ENCODE results near the gene CKAP2L.

CKAP2L gene

DNA sequence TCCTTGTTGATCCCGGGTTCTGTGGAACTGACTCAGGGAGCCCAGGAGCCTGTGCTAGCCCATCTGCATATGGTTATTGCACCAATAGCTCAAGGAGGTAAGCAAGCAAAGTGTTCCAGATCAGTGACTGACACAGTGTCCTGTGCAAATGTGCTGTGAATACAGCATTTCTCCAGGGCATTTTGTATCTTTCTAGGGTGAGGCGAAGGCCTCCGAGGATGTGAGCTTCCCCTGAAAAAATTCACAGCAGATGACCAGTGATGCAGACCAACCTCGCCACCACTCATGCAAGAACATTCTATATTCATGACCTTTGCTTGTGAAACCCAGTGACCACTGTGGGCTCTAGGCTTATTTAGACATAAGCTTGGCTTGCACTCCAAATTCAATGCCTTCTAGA, 58.8 kb downstream of the CKAP2L start:
- DNase-seq = no peak

DNA sequence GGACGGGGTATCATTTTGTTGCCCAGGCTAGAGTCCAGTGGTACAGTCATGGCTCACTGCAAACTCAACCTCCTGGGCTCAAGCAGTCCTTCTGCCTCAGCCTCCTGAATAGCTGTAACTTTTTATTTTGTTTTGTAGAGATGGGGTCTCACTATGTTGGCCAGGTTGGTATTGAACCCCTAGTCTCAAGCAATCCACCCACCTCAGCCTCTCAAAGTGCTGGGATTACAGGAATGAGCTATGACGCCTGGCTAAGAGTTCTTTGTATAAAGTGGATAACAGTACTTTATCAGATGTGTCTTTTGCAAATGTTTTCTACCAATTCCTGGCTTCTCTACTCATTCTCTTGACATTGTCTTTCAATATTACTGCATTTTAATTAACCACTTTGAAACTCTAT, 60.7 kb downstream of the CKAP2L start:
- no peak for DNase-seq

DNA sequence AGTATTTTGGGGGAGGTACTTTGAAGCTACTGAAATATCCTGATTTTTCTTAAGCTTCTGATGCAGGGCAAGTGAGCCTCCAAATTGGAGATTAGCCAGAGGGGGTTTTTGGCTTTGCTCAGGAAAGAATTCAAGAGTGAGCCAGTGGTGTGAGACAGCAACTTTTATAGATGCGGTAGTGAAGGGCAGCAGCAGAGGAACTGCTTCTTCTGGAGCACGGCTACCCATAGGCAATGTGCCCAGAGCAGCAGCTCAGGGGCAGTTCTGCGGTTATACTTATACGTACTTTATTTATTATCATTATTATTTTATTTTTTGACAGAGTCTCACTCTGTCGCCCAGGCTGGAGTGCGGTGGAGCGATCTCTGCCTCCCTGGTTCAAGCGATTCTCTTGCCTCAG, 63.4 kb downstream of the CKAP2L start:
- peak; percentile 82 for DNase-seq

DNA sequence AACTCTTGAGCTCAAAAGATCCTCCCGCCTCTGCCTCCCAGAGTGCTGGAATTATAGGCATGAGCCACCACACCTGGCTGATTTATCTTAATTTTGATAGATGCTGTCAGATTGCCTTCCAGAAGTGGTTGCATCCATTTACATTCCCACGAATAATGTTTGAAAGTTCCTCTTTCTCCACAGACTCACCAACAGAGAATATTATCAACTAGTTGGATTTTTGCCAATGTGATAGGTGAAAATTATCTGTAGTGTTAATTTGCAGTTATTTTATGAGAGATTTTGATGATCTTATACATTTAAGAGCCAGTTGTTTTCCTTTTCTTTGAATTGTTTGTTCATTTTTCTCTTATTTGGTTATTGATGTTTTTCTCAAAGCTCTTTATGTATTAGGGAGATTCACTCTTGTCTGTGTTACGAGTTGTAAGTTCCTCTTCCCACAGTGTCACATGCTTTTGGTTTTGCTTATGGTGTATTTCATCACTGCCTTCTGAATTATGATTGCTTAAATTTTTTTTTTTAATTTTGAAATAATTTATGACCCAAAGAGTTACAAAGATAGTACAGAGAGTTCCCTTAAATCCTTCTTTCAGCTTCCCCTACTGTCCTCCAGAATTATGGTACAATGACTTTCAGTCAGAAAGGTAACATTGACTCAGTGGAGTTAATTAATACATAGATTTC, 64.3 kb downstream of the CKAP2L start:
- peak; percentile 88 for DNase-seq

DNA sequence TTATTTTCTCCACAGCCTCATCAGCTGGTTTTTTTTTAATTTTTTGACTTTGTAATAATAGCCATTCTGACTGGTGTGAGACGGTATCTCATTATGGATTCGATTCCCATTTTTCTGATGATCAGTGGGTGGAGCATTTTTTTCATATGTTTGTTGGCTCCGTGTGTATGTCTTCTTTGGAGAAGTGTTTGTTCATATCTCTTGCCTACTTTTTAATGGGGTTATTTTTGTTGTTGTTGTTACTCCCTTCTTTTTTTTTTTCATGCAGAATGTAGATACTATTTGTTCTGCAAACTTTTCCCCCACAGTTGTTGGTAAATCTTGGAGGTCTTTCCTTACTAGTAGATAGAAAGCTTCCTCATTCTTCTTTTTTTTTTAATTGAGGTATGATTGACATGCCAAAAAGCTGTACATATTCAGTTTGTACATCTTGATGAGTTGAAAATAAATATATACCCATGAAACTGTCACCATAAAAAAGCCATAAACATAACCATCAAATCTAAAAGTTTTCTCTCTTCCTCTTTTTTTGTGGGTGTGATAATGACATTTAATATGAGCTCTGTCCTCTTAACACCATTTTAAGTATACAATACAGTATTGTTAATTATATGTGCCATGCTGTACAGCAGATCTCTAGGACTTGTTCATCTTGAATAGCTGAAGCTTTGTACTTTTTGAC, 65.4 kb downstream of the CKAP2L start:
- DNase-seq = no peak

DNA sequence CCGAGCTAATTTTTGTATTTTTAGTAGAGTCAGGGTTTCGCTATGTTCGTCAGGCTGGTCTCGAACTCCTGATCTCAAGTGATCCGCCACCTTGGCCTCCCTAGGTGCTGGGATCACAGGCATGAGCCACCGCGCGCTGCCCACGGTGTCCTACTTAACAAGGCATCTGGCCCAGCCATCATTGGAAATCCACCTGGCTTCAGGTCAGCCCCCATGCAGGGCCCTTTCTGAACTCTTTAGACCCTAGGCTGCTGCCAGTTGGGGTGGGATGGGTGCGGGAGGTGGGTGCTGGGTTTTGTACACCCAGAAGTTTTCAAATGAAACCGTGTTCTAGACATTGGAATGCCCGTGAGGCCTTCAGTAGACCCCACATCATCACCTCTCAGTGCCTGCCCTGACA, 70.2 kb downstream of the CKAP2L start:
- no peak for DNase-seq

DNA sequence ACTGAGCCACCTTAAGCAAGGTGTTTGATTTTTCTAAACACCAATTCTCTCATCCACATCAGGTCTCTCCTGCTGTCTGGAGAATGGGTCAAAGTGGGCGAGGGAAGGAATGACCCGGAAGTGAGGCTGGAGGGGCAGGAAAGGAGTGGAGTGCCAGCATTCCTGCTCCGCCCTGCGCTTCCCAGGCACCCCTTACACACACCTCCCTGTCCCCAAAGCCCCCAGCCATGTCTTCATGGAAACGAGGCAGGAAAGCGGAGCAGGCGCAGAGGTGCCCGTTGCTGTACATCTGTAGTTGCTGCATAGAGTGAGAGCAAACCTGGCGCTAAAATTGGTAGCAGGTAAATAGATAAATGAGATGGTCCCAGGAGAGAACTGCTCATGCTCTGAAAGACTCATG, 70.8 kb downstream of the CKAP2L start:
- no peak for DNase-seq

DNA sequence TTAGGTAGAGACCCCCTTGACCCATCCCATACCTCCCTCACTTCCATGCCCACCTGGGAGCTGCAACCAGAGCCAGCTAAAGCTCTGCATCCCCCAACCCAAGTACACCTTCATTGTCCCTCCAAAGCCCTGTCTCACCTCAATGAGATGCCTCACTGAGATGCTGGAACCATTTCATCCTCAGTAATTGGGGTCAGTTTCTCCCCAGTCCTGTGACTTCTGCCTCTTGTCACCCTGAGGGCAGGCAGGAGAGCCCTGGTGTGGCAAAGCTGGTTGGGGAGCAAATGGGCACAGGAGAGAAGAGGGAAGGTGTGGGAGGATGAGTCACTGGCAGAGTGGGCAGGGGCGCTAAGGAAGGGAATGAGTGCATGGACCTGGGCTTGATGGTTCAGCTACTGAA, 71.5 kb downstream of the CKAP2L start:
- no peak for DNase-seq

DNA sequence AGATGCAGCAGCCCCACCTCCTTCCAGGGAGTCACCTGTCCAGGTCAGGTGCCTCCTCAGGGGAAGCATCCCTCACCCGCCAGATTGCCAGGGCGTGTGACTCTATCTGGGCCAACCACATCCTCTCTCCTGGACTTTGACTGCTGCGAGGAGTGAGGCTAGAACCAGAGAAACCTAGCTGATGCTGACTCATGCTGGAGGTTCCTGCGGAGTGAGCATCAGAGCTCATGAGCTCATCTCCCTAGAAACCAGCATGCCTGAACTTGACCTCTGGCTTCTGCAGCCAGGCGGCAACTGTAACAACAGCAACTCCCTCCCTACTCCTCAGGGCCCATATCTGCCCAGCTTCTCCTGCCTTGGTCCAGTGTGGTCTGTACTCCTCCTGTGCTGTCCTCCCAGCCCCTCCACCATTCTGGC, 71.9 kb downstream of the CKAP2L start:
- peak; percentile 92 for DNase-seq

DNA sequence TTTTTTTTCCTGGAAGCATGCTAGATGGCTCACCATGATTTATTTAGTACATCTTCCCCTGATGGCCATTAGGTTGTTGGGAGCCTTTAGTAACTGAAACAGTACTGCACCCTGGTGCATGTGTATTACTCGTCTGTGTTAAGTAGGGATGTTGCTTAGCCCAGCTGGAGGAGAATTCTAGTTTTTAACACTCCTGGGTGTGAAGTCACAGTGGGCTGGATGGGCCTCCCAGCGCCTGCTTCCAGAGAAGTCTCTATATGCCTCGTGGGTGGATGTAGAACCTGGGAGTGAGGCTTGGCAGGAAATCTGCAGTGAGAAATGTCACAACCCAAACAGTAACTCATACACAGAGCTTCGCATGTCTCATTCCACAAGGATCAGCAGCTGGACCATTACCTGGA, 72.5 kb downstream of the CKAP2L start:
- no peak for DNase-seq

DNA sequence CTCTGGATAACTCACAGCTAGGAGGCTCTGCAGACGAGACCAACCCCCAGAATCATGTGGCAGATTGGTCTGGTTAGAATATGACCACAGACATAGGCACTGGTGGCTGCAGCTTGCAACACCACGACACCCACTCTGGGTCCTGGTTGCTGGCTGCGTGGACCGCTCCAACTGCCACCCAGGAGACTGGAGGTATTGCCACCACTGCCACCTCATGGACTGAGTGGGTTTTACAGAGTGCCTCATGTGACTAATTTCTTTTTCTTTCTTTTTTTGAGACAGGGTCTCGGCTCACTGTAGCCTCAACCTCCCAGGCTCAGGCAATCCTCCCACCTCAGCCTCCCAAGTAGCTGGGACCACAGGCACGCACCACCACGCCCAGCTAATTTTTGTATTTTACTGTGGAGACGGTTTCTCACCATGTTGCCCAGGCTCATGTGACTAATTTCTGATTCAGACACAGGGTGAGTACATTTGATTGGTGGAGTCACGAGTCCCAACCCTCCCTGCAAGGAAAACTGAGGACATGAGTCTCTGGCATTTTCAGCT, 73.5 kb downstream of the CKAP2L start:
- DNase-seq = peak; percentile 87

DNA sequence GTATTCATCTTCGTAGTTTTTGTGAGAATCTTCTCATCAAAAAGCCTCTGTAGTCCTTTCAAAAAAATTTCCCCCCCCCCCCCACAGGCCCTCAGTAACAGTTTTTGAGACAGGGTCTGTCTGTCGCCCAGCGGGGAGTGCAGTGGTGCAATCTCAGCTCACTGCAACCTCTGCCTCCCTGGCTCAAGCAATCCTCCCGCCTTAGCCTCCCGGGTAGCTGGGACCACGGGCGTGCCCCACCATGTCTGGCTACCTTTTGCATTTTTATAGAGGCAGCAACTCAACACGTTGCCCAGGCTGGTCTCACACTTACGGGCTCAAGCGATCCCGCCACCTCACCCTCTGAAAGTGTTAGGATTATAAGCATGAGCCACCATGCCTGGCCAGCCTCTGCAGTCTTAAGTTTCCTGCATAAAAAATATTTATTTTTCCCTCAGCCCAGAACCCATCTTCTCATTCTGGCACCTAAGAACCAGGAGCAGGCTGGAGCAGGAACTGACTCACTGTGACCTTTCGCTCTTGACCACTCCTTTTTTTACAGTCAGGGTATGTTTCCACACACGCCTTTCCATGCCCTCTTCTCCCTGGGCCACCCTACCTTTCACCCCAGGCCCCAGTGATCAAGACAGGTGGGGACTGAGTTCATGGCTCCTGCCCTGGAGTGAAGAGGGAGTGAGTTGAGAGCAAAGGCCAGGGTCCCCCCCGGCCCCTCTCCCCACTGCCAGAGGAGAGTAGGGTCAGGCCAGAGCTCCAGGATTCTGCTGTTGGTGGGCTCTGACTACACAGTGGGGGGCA, 76.1 kb downstream of the CKAP2L start:
- DNase-seq = no peak

DNA sequence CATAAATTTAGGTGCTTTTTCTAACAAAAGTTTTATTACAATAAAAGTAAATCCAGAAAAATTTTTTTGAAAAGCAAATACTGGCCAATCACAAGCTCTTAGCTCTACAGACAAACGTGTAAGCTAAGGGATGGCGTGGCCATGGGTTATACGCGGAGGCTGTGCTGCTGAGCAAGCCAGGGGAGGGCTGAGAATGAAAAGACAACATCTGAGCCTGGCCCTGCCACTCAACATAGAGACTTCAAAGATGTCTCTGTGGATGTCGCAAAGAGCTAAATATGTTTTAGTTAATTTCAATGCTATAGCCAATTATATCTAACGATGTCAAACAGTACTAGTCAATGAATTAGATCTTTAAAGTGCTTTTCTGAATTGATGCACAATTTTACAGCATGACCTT, 76.9 kb downstream of the CKAP2L start:
- no peak for DNase-seq

Data from suppressor macrophage treated with lipopolysaccharide for 4 hours (primary cell).